ENCODE measurements around the gene A1BG.
"Not testable (repeated sequence)": the region's sequence is repeated elsewhere in the genome, so short reads cannot be mapped to it uniquely, and the experiment has no call there.

The A1BG gene

DNA sequence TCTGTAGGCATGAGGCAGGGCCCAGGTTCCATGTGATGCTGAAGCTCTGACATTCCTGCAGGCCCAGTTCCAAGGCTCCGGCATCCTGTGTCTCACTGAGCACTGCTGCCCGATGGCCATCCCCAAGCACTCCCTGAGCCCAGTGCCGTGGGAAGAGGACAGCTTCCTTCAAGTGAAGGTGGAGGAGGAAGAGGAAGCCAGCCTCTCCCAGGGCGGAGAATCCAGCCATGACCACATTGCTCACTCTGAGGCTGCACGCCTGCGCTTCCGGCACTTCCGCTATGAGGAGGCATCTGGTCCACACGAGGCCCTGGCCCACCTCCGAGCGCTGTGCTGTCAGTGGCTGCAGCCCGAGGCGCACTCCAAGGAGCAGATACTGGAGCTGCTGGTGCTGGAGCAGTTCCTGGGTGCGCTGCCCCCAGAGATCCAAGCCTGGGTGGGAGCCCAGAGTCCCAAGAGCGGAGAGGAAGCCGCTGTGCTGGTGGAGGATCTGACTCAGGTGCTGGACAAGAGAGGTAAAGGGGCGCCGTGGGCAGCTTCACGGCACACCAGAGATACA is 18.5 kb downstream of the A1BG start:
- no peak for DNase-seq

- DNase-seq = no peak
Measured at GRCh38 chr19:58332697-58333096, 20.6 kb downstream of the A1BG start.

- no peak for DNase-seq
Measured at GRCh38 chr19:58330458-58330857, 22.8 kb downstream of the A1BG start.

GRCh38 chr19:58328999-58329398 is 24.3 kb downstream of the A1BG start:
- DNase-seq = no peak

GRCh38 chr19:58326914-58327726 is 26.2 kb downstream of the A1BG start, which contains the start of gene ZSCAN22:
TSS of gene ZSCAN22 (plus strand) at chr19:58326994. CDS start at chr19:58334803, 7,809 bp downstream.
- DNase-seq = peak; percentile 82

DNA sequence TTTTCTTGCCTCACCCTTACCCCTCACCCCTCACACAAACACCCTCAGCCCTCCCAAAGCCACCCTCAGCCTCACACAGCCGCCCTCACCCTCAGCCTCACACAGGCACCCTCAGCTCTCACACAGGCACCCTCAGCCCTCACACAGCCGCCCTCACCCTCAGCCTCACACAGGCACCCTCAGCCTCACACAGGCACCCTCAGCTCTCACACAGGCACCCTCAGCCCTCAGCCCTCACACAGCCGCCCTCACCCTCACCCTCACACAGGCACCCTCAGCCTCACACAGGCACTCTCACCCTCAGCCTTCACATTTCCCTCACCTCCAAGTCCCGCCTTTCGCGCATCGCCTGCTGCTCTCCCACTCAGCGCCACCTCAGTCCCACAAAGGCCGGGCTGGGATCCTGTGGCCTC is 26.8 kb downstream of the A1BG start:
- no peak for DNase-seq

- DNase-seq = no peak
Measured at GRCh38 chr19:58325311-58326022, 27.8 kb downstream of the A1BG start.

DNA sequence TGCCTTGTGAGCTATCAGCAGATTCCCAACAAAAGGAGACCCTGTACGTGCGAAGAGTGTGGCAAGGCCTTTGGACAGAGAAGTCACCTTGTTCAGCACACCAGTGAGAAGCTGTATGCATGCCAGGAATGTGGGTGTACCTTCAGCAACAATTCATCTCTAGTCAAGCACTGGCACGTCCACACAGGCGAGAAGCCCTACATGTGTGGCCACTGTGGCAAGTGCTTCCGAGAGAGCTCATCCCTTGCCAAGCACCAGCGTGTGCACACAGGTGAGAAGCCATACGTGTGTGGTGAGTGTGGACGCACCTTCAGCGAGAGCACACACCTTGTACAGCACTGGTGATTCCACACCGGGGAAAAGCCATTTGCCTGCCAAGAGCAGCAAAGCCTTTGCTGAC is 34.1 kb downstream of the A1BG start:
- DNase-seq = no peak

DNA sequence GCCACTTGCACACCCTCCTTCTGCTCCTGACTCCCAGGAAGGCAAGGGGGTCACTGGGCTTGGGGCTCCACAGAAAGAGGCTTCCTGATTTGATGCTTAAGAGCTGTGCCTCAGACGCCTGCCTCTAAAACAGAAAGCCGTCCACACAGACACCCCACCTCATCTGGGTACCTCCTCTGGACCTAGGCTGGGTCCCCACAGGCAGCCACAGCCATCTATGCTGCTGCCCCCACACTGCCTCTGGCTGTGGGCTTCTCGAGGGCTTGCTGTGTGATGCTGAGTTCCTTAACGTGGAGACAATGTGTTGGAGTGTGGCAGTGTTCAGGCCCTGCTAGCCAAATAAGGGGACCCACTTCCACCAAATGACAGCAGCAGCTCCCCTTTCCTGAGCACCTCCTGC is 35.0 kb downstream of the A1BG start:
- DNase-seq = no peak

- DNase-seq = no peak
Measured at GRCh38 chr19:58317476-58318072, 35.7 kb downstream of the A1BG start.

DNA sequence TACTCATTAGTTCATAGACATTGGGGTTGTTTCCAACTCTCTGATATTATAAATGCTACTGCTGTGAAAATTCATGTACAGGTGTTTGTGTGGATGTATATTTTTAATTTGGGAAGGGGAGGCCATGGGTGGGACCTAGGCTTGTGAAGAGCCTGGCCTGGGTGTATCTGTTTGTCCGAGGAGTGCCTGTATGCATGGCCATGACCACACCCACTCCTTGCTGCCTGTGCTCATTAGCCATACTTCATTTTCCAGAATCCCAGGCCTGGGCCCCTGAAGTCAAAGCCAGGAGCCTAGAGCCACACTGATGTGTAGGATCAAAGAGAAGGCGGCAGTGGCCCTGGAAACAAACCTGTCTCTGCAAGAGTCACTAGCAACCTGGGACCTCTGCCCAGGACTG is 37.7 kb downstream of the A1BG start:
- no peak for DNase-seq

- DNase-seq = no peak
Measured at GRCh38 chr19:58311345-58311865, 41.9 kb downstream of the A1BG start.

GRCh38 chr19:58310685-58311084 is 42.6 kb downstream of the A1BG start:
- DNase-seq = not testable (repeated sequence)

GRCh38 chr19:58307736-58308135 is 45.6 kb downstream of the A1BG start:
- no peak for DNase-seq

DNA sequence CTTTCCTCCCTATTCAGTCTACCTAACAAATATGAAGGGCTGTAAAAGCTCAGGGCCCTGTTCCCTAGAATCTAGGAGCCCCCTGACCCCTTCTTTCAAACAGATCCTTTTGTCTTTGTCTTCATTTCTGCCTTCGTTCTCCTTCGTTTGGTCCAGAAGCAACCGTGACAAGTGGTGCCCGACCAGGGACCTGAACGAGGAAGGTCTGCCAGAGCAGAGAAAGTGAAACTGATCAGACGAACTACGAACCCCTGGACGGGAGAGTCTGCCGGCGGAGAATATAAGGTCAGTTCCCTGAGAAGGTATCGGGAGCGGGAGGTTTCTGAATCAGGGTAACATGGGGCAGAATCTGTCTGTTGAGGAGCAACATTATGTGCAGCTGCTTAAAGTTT is 47.4 kb downstream of the A1BG start:
- no peak for DNase-seq

DNA sequence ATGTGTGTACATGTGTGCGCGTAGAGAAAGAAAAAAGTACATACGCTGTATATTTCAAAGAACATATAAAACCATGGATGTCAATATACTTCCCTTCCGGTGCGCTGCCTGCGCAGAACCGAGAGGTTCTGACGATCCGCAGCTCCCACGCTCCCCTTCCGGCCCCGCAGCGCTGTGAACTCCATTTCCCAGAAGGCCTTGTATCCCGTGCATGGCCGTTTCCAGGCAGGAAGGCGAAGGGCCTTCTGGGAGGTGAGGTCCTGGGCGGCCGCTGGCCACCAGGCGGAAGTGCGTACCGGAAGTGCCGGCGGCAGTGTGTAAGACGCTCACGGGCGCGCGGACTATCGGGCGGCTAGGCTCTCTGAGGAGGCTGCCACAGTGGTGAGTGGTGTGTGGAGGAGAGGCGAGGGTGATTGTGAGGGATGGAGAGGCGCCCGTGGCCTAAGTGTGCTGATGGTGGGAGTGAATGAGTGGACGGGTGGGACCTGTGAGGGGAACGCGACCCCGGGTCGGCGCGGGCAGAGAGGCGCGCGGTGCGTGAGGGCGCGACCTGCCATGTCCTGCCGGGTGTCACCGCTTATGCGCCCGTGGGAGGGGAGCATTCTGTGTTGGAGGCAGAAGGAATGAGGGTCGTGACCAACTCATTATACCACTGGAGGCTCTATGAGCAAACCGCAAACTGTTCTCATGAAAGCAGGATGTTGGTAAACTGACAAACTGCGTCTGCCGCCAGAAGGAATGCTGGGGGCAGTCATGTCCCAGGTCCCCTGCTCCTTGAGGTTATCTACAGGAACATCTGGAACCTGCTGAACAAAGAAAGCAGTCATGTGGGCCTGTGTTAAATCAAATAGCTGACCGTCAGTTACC is 48.0 kb downstream of the A1BG start, which contains the start of gene ERVK3-1:
TSS of gene ERVK3-1 (plus strand) at position 313 of the 867 bp plus-strand sequence. CDS start 6,792 bp downstream, outside the sequence.
- peak; percentile 81 for DNase-seq

DNA sequence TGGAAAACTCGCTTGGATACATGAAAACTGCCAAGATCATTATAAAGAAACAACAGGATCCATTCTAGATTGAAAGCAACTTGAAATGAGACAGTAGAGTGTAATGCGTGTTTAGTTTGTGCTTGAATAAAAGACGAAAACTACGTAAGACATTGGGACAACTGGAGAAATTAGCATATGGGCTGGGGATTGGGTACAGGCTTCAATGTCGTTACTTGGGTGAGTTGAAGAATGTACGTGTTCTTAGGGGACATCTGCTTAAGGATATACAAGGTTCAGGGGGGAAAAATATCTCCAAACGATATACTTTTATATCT is 48.6 kb downstream of the A1BG start:
- no peak for DNase-seq

- DNase-seq = no peak
Measured at GRCh38 chr19:58304255-58304654, 49.0 kb downstream of the A1BG start.

DNA sequence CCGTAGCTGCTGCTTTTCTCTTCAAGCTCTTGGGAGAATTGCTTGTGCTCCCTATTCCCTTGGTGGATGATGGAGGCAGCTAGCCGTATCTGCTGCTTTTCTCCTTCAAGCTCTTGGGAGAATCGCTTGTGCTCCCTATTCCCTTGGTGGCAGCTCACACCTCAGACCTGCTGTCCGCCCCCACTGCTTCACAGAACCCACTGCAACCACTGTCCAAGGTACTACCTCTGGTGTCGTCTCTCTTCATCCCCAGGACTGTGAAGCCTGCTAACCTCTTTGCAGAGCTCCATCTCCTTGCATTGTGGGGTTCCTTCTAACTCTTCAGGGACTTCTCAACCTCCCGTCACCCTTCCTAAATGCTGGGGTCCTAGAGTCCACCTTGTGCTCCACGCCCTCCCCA is 52.7 kb downstream of the A1BG start:
- DNase-seq = no peak

- DNase-seq = no peak
Measured at GRCh38 chr19:58296104-58296503, 57.2 kb downstream of the A1BG start.
